H1 (cell line): ENCODE data around the gene TYSND1. TPM values are rescaled to one million over a fixed set of nuclear protein-coding genes. Genes with fewer than 3 reads are reported as not detected.

Experiments
- CTCF ChIA-PET: fragments of 300-600 bp; sonication (Branson Sonifier 250); formaldehyde crosslinking; loops from one replicate; lab custom pipeline; 2021; ENCODE audit not compliant: partially characterized antibody; lab: Charles Lee
- POLR2A ChIA-PET: fragments of 300-600 bp; sonication (Branson Sonifier 250); formaldehyde crosslinking; loops from one replicate; lab custom pipeline; 2021; ENCODE audit warnings: inconsistent platforms; ENCODE audit not compliant: partially characterized antibody; lab: Charles Lee
- DNase-seq, 2 experiments: peaks; one replicate each; pipeline versions ENCODE4 v3.0.0 to v3.0.0-alpha.2; 2010 to 2022; ENCODE audit warnings: low spot score in 2 of 2, low read depth in 1 of 2, mixed read lengths in 1 of 2
- FAIRE-seq: peaks from 2 replicates; lab custom pipeline; 2011; peaks lifted over from hg19 to GRCh38; lab: Jason Lieb, UNC
- H2AFZ ChIP-seq: 2 replicates; pipeline ENCODE4 v1.8.1; 2012; ENCODE audit warnings: low read length, inconsistent platforms
- H2AK5ac ChIP-seq: 2 replicates; pipeline ENCODE4 v1.6.1; 2013; ENCODE audit warnings: low read depth, low read length
- H2BK120ac ChIP-seq: replicated peaks from 2 replicates; pipeline ENCODE3; 2013; ENCODE audit warnings: low read depth, low read length, inconsistent platforms
- H2BK12ac ChIP-seq: 2 replicates; pipeline ENCODE4 v1.6.1; 2013; ENCODE audit warnings: low read depth, low read length
- H2BK15ac ChIP-seq: 2 replicates; pipeline ENCODE4 v1.6.1; 2013; ENCODE audit warnings: low read length
- H2BK20ac ChIP-seq: 2 replicates; pipeline ENCODE4 v1.6.1; 2013; ENCODE audit warnings: low read length
- H2BK5ac ChIP-seq: 2 replicates; pipeline ENCODE4 v1.6.1; 2013; ENCODE audit warnings: low read depth, low read length
- H3K14ac ChIP-seq: 2 replicates; pipeline ENCODE4 v1.6.1; 2013; ENCODE audit warnings: inconsistent platforms; ENCODE audit not compliant: insufficient read length
- H3K18ac ChIP-seq: 2 replicates; pipeline ENCODE4 v1.6.1; 2013; ENCODE audit warnings: low read length; ENCODE audit errors: extremely low read depth
- H3K23ac ChIP-seq: 2 replicates; pipeline ENCODE4 v1.6.1; 2013; ENCODE audit warnings: inconsistent platforms; ENCODE audit not compliant: insufficient read length
- H3K23me2 ChIP-seq: 2 replicates; pipeline ENCODE4 v1.6.1; 2013; ENCODE audit warnings: low read depth, low read length
- H3K27ac ChIP-seq: 2 replicates; pipeline ENCODE4 v1.6.1; 2011; ENCODE audit warnings: low read depth, low read length, inconsistent platforms
- H3K27me3 ChIP-seq, 4 experiments: replicated peaks in 1 of 4; 1 replicate in 1 of 4; 2 replicates in 3 of 4; pipeline versions ENCODE4 v1.6.1 to v1.8.1; 2011 to 2013; ENCODE audit warnings: low read length in 3 of 4, mild to moderate bottlenecking in 3 of 4, inconsistent platforms in 2 of 4, mixed read lengths in 2 of 4, moderate library complexity in 1 of 4; ENCODE audit not compliant: control insufficient read depth in 3 of 4, insufficient read depth in 3 of 4; ENCODE audit errors: extremely low read depth in 1 of 4
- H3K36me3 ChIP-seq, 4 experiments: 2 replicates each; pipeline versions ENCODE4 v1.6.1 to v1.8.1; 2011 to 2013; ENCODE audit warnings: mild to moderate bottlenecking in 4 of 4, low read length in 3 of 4, moderate library complexity in 2 of 4, control low read depth in 1 of 4, inconsistent platforms in 1 of 4; ENCODE audit not compliant: insufficient read depth in 4 of 4, control insufficient read depth in 2 of 4
- H3K4ac ChIP-seq: replicated peaks from 2 replicates; pipeline ENCODE3; 2013; ENCODE audit warnings: low read length, low read depth, mixed read lengths, inconsistent platforms; ENCODE audit not compliant: insufficient read length
- H3K4me1 ChIP-seq, 4 experiments: replicated peaks in 1 of 4; 1 replicate in 1 of 4; 2 replicates in 3 of 4; pipeline versions ENCODE4 v1.6.1 to v1.8.1; 2011 to 2013; ENCODE audit warnings: low read length in 3 of 4, inconsistent platforms in 2 of 4, mixed read lengths in 1 of 4; ENCODE audit not compliant: insufficient read depth in 4 of 4, control insufficient read depth in 3 of 4
- H3K4me2 ChIP-seq, 2 experiments: 2 replicates each; pipeline versions ENCODE4 v1.6.1 to v1.8.1; 2011 to 2013; ENCODE audit warnings: low read depth in 2 of 2, low read length in 2 of 2, control low read depth in 1 of 2, inconsistent platforms in 1 of 2, mild to moderate bottlenecking in 1 of 2; ENCODE audit not compliant: insufficient read depth in 1 of 2
- H3K4me3 ChIP-seq, 4 experiments: fragments of 200-600, 300-600 bp in 1 of 4; sonication (generic), shearing (Covaris generic), sonication (Bioruptor Twin) in 1 of 4; 2 replicates each; pipeline versions ENCODE4 v1.5.1 to v1.8.1; 2011 to 2016; ENCODE audit warnings: low read length in 4 of 4, low read depth in 3 of 4, control low read depth in 2 of 4, inconsistent platforms in 2 of 4, mild to moderate bottlenecking in 2 of 4, mixed read lengths in 1 of 4, moderate library complexity in 1 of 4; ENCODE audit not compliant: insufficient read depth in 2 of 4; ENCODE audit errors: extremely low read depth in 1 of 4
- H3K56ac ChIP-seq: replicated peaks from 2 replicates; pipeline ENCODE3; 2013; ENCODE audit warnings: low read depth, mild to moderate bottlenecking, mixed read lengths, low read length, inconsistent platforms; ENCODE audit not compliant: insufficient read length
- H3K79me1 ChIP-seq: 2 replicates; pipeline ENCODE4 v1.6.1; 2013; ENCODE audit warnings: low read depth, low read length, control low read depth
- H3K79me2 ChIP-seq, 2 experiments: 2 replicates each; pipeline versions ENCODE4 v1.6.1 to v1.8.1; 2012 to 2013; ENCODE audit warnings: low read length in 2 of 2, mild to moderate bottlenecking in 2 of 2, inconsistent platforms in 1 of 2; ENCODE audit not compliant: insufficient read depth in 2 of 2, control insufficient read depth in 1 of 2
- H3K9ac ChIP-seq, 4 experiments: replicated peaks in 1 of 4; 1 replicate in 1 of 4; 2 replicates in 3 of 4; pipeline versions ENCODE4 v1.6.1 to v1.8.1; 2011 to 2013; ENCODE audit warnings: low read depth in 3 of 4, low read length in 3 of 4, control low read depth in 2 of 4, mild to moderate bottlenecking in 2 of 4, moderate library complexity in 2 of 4, inconsistent platforms in 1 of 4; ENCODE audit errors: extremely low read depth in 1 of 4
- H3K9me3 ChIP-seq, 2 experiments: 2 replicates each; pipeline versions ENCODE4 v1.6.1 to v1.8.1; 2012 to 2013; ENCODE audit warnings: mild to moderate bottlenecking in 2 of 2, moderate library complexity in 2 of 2, control low read depth in 1 of 2, inconsistent platforms in 1 of 2, low read depth in 1 of 2, low read length in 1 of 2, mixed read lengths in 1 of 2; ENCODE audit not compliant: insufficient read depth in 2 of 2
- H4K20me1 ChIP-seq, 2 experiments: replicated peaks in 1 of 2; 2 replicates each; pipeline versions ENCODE3 to v1.8.1; 2011 to 2013; ENCODE audit warnings: inconsistent platforms in 2 of 2, low read length in 2 of 2, mild to moderate bottlenecking in 1 of 2; ENCODE audit not compliant: insufficient read depth in 2 of 2, control insufficient read depth in 1 of 2
- H4K5ac ChIP-seq: 2 replicates; pipeline ENCODE4 v1.6.1; 2013; ENCODE audit warnings: low read length, low read depth, mixed read lengths, inconsistent platforms; ENCODE audit not compliant: insufficient read length
- H4K8ac ChIP-seq: 2 replicates; pipeline ENCODE4 v1.8.0; 2013; ENCODE audit warnings: mild to moderate bottlenecking, moderate library complexity, low read length, inconsistent platforms; ENCODE audit not compliant: insufficient read depth; ENCODE audit errors: extremely low read depth
- H4K91ac ChIP-seq: replicated peaks from 2 replicates; pipeline ENCODE3; 2013; ENCODE audit warnings: low read length, mixed read lengths, inconsistent platforms; ENCODE audit not compliant: insufficient read length
- ASH2L ChIP-seq: fragments of 200-600, 300-600 bp; sonication (generic); IDR thresholded peaks from one replicate; pipeline ENCODE4 v1.7.1; 2017; ENCODE audit warnings: low read length
- BACH1 ChIP-seq: IDR thresholded peaks from 2 replicates; pipeline ENCODE4 v1.6.1; 2012; ENCODE audit warnings: low read length, improper control_type of control experiment
- CBX5 ChIP-seq: fragments of 300-800, 300-1000 bp; sonication (generic); IDR thresholded peaks from 2 replicates; pipeline ENCODE4 v1.7.1; 2016; ENCODE audit warnings: antibody characterized with exemption, low read length, low read depth
- CREB1 ChIP-seq: IDR thresholded peaks from 2 replicates; pipeline ENCODE4 v1.6.1; 2012; ENCODE audit warnings: inconsistent platforms
- EGR1 ChIP-seq: IDR thresholded peaks from 2 replicates; pipeline ENCODE4 v1.6.1; 2011; ENCODE audit warnings: low read depth, low read length, borderline replicate concordance
- HDAC2 ChIP-seq, 2 experiments: fragments of 300-600 bp in 1 of 2; sonication (generic) in 1 of 2; IDR thresholded peaks; 2 replicates each; pipeline ENCODE4 v1.6.1; 2011 to 2012; ENCODE audit warnings: low read depth in 2 of 2, low read length in 2 of 2, mild to moderate bottlenecking in 2 of 2, moderate library complexity in 2 of 2, borderline replicate concordance in 1 of 2, inconsistent platforms in 1 of 2
- HDAC6 ChIP-seq: IDR thresholded peaks from one replicate; pipeline ENCODE4 v1.7.1; 2012; ENCODE audit warnings: low read depth, mild to moderate bottlenecking, inconsistent platforms, low read length, moderate library complexity
- NANOG ChIP-seq: IDR thresholded peaks from 2 replicates; pipeline ENCODE4 v1.6.1; 2011; ENCODE audit warnings: low read length, low read depth, mild to moderate bottlenecking, inconsistent platforms; ENCODE audit not compliant: insufficient read depth, poor library complexity, severe bottlenecking
- POLR2A ChIP-seq, 2 experiments: IDR thresholded peaks; 1 replicate in 1 of 2; 2 replicates in 1 of 2; pipeline ENCODE4 v1.6.1; 2011; ENCODE audit warnings: low read depth in 2 of 2, low read length in 2 of 2, mild to moderate bottlenecking in 2 of 2; ENCODE audit errors: control extremely low read depth in 1 of 2
- RBBP5 ChIP-seq: IDR thresholded peaks from 2 replicates; pipeline ENCODE4 v1.7.1; 2012; ENCODE audit warnings: low read depth, mild to moderate bottlenecking, inconsistent platforms, low read length, moderate library complexity, borderline replicate concordance
- RFX5 ChIP-seq: IDR thresholded peaks from 2 replicates; pipeline ENCODE4 v1.6.1; 2011; ENCODE audit warnings: low read depth, low read length, improper control_type of control experiment, borderline replicate concordance
- RXRA ChIP-seq: IDR thresholded peaks from 2 replicates; pipeline ENCODE4 v1.6.1; 2011; ENCODE audit warnings: low read depth, mild to moderate bottlenecking, low read length, moderate library complexity; ENCODE audit not compliant: insufficient read depth
- SIN3A ChIP-seq, 2 experiments: IDR thresholded peaks in 1 of 2; conservative IDR thresholded peaks in 1 of 2; 2 replicates each; pipeline ENCODE4 v1.6.1; 2011 to 2012; ENCODE audit warnings: low read length in 2 of 2, improper control_type of control experiment in 1 of 2, low read depth in 1 of 2, mild to moderate bottlenecking in 1 of 2
- SIRT6 ChIP-seq: IDR thresholded peaks from one replicate; pipeline ENCODE4 v1.7.1; 2012; ENCODE audit warnings: low read length, inconsistent platforms
- WGBS, 2 experiments: shearing (Covaris generic) in 1 of 2; methylation state at CpG; one replicate each; pipeline versions ENCODE4 v1.1.6 to v1.1.7; 2013 to 2015; ENCODE audit warnings: low lambda C conversion rate in 2 of 2, mixed read lengths in 2 of 2, inconsistent platforms in 1 of 2, low coverage in 1 of 2, missing lambda C conversion rate in 1 of 2; ENCODE audit not compliant: insufficient replicate concordance in 2 of 2, insufficient coverage in 1 of 2, insufficient read length in 1 of 2; ENCODE audit errors: extremely low coverage in 1 of 2, missing lambda C conversion rate in 1 of 2; 5-methylcytosine and 5-hydroxymethylcytosine counted together
- polyA plus RNA-seq, 7 experiments: library from polyadenylated mRNA; depleted of rRNA in 3 of 7; stranded (reverse) in 5 of 7; unstranded in 2 of 7; fragments of >200 nt in 5 of 7; fragments of 200-250 nt in 2 of 7; gene quantifications; 1 replicate in 5 of 7; 2 replicates in 1 of 7; 4 replicates in 1 of 7; pipeline versions ENCODE4 v1.2.1 to v1.2.3, GENCODE V29; 2011 to 2013; ENCODE audit warnings: missing spikeins in 2 of 7, mixed read lengths in 2 of 7
- total RNA-seq: library from RNA; stranded (reverse); fragmentation: NEBNext Ultra II Directional; extraction: Animal tissue kit (Norgen Biotek cat#: 25700); gene quantifications from 2 replicates; pipeline ENCODE4 v1.2.1, GENCODE V29; 2021

Gene TYSND1
- total and polyA plus RNA-seq, 2 of the 8 experiments (the other 6 are each of a cell fraction or from before 2014, with no cell fraction given): 11.9 to 15.0 TPM

DNA sequence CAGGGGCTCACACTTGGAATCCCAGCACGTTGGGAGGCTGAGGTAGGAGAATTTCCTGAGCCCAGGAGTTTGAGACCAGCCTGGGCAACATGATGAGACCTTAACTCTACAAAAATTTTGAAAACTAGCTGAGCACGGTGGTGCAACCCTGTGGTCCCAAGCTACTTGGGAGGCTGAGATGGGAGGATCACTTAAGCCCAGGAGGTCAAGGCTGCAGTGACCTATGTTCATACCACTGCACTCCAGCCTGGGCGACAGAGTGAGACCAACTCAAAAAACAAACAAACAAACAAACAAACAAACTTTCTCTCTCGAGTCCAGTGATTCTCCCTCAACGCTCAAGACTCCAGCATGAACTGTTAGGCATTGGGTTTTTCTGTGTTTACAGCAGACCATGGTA, 2.0 kb upstream of the TYSND1 start:
- peaks cover 12% of the 10 kb centered on the region for H3K23me2 ChIP-seq
- CTCF ChIA-PET: no interaction called here
- H4K91ac ChIP-seq: no peak overlapping the region
- H3K23ac ChIP-seq: no peak overlapping the region
- no peak overlapping the region for H3K9ac ChIP-seq
- H4K8ac ChIP-seq: no peak overlapping the region
- H4K5ac ChIP-seq: no peak overlapping the region
- H3K56ac ChIP-seq: no peak overlapping the region
- no peak for FAIRE-seq
- H3K79me2 ChIP-seq: no peaks in the 10 kb centered on the region; a peak in 1 of 4 replicates
- no peaks in the 10 kb centered on the region for H3K9me3 ChIP-seq
- peaks cover 3 to 9% (median 6%) of the 10 kb centered on the region in 4 experiments; a peak in 3 of 7 replicates for H3K4me1 ChIP-seq
- no peak overlapping the region for H3K18ac ChIP-seq
- 85% methylated on average over 5 of the region's 5 CpGs; no CpG with 5 or more reads in 1 of the 2 experiments for whole genome bisulfite sequencing, 2 experiments
- TF ChIP-seq CREB1 (no peak), HDAC6 (no peak), BACH1 (no peak), ASH2L (no peak), RFX5 (no peak), RBBP5 (no peak), POLR2A (IDR thresholded peaks at IDR 0.05; ENCODE audit: control extremely low read depth in 1 of 2, low read depth in 2 of 2, low read length in 2 of 2) (no peak), EGR1 (no peak), NANOG (no peak), RXRA (no peak), SIRT6 (no peak), SIN3A (conservative IDR thresholded peaks at IDR 0.05 in 1 of 2, IDR thresholded peaks at IDR 0.05 in 1 of 2; ENCODE audit: low read depth in 1 of 2, low read length in 2 of 2) (no peak), CBX5 (no peak), HDAC2 (IDR thresholded peaks at IDR 0.05; ENCODE audit: borderline replicate concordance in 1 of 2, low read depth in 2 of 2, low read length in 2 of 2) (no peak)
- TF ChIP-seq, all 59 proteins: peak for 0
- H2BK120ac ChIP-seq: no peak overlapping the region
- H3K36me3 ChIP-seq: peaks cover 11 to 33% (median 17%) of the 10 kb centered on the region in 4 experiments; a peak in 7 of 8 replicates
- no peak overlapping the region for H3K4me2 ChIP-seq
- no peak overlapping the region for H2BK15ac ChIP-seq
- H2BK20ac ChIP-seq: no peak overlapping the region
- no peak overlapping the region for H2AK5ac ChIP-seq
- H3K14ac ChIP-seq: no peak overlapping the region
- H3K79me1 ChIP-seq: peaks cover 3% of the 10 kb centered on the region; the same call in 1 of the 2 replicates
- H4K20me1 ChIP-seq: peaks cover under 1 to 5% of the 10 kb centered on the region in 2 experiments
- no peak overlapping the region for H2BK5ac ChIP-seq
- no peak overlapping the region for H3K27ac ChIP-seq
- peaks cover 0 to 8% (median 4%) of the 10 kb centered on the region in 4 experiments; a peak in 3 of 7 replicates for H3K27me3 ChIP-seq
- no peak for DNase-seq
- H3K4ac ChIP-seq: no peak overlapping the region
- no peak overlapping the region for H3K4me3 ChIP-seq
- H2AFZ ChIP-seq: no peak overlapping the region
- H2BK12ac ChIP-seq: no peak overlapping the region
- POLR2A ChIA-PET: interaction anchor here (1.1 to 1.5 kb wide), 2 partner anchors 22 to 51 kb away, joined by 3 to 4 read pairs; partner anchors contain the start of gene SAR1A
